SIG-M5 treated with dmso at 0.1 percent for 504 hours (cell line): ENCODE measurements around the gene PHOX2A.

Source experiments
- DNase-seq: peaks from one replicate; lab custom pipeline; 2025; ENCODE audit not compliant: unreplicated experiment; lab: John Stamatoyannopoulos, UW

PHOX2A gene

GRCh38 chr11:72250661-72251464 lies 6.9 kb upstream of the PHOX2A start:
- DNase-seq, result no peak

GRCh38 chr11:72249961-72250360 lies 6.0 kb upstream of the PHOX2A start:
- no peak for DNase-seq

- DNase-seq, result no peak
Observed at GRCh38 chr11:72247584-72247983, 3.6 kb upstream of the PHOX2A start.

GRCh38 chr11:72245263-72245816 lies 1.4 kb upstream of the PHOX2A start:
- DNase-seq, result no peak

GRCh38 chr11:72244361-72245262 lies 636 bp upstream of the PHOX2A start:
- no peak for DNase-seq

- no peak for DNase-seq
Observed at GRCh38 chr11:72243173-72244059, 560 bp downstream of the PHOX2A start.

GRCh38 chr11:72242141-72242540 lies 1.8 kb downstream of the PHOX2A start:
- DNase-seq, result no peak

- no peak for DNase-seq
Observed at GRCh38 chr11:72241291-72241781, 2.6 kb downstream of the PHOX2A start.

- no peak for DNase-seq
Observed at GRCh38 chr11:72240461-72241290, 3.3 kb downstream of the PHOX2A start.

GRCh38 chr11:72239849-72240460 lies 4.0 kb downstream of the PHOX2A start:
- no peak for DNase-seq

- DNase-seq, result no peak
Observed at GRCh38 chr11:72239313-72239848, 4.6 kb downstream of the PHOX2A start.

- no peak for DNase-seq
Observed at GRCh38 chr11:72238492-72239312, 5.3 kb downstream of the PHOX2A start.

- DNase-seq, result peak; percentile 44
Observed at GRCh38 chr11:72238040-72238450, 5.9 kb downstream of the PHOX2A start.

- no peak for DNase-seq
Observed at GRCh38 chr11:72237112-72237931, 6.7 kb downstream of the PHOX2A start.

GRCh38 chr11:72236774-72237111 lies 7.2 kb downstream of the PHOX2A start:
- DNase-seq, result no peak

- no peak for DNase-seq
Observed at GRCh38 chr11:72236083-72236697, 7.8 kb downstream of the PHOX2A start.
